Endometrial microvascular endothelial cells (primary cell): ENCODE measurements around the gene TPSAB1. TPM values are rescaled to one million over a fixed set of nuclear protein-coding genes. Genes with fewer than 3 reads are reported as not detected.
"Not testable (repeated sequence)": the region's sequence is repeated elsewhere in the genome, so short reads cannot be mapped to it uniquely, and the experiment has no call there.

ENCODE experiments used
- in situ Hi-C: cut with HindIII; loops from 2 replicates; pipeline ENCODE4 v1.10.0; 2017; ENCODE audit warnings: low sequenced_read_pairs, low pct_unique_long_range_greater_than_20kb; ENCODE audit errors: inconsistent ontology term
- total RNA-seq: library from RNA; depleted of rRNA; stranded (reverse); fragments of >200 nt; gene quantifications from one replicate; pipeline ENCODE4 v1.2.3, GENCODE V29; 2015; ENCODE audit errors: inconsistent ontology term

Gene TPSAB1
- total RNA-seq, 1 donor from 2014 or later, result not detected

DNA sequence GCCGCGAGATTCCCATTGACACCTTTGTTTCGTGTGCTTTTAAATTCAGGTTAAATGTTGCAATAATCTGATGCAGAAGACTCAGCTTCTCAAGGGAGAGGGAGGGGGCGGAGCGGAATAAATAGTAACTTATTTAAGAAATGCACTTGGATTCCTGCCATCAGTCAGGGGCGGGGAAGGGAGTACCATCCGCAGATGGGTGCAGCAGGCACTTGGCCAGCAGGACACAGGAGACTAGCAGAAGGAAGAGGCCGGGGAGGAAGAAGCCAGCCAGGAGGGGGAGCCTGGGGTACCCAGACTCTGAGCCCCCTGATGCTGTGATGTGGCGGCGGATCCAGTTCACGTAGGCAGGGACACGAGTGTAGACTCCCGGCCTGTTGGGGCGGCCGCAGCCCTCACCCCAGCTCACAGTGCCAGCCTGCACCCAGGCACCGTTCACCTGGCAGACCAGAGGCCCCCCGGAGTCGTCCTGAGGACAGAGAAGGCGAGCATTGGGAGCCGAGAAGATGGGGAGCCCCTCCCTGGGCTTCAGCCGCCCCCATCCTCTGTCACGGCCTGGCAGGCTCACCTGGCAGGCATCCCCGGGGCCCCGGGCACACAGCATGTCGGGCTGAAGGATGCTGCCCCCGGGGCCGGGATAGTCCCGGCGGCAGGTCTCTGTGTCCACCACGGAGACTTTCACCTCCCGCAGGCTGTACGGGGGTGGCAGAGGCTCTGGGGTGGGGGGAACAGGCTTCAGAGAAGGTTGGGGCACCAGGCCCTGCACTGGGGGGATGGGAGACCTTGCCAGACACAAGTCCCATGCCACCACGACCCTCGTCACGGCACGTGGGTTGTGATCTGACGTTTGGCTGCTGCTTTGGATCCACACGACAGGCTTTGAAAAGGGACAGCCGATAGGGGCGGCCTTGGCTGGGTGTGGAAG, 18.6 kb upstream of the TPSAB1 start:
- in situ Hi-C loops, result no loop called here

DNA sequence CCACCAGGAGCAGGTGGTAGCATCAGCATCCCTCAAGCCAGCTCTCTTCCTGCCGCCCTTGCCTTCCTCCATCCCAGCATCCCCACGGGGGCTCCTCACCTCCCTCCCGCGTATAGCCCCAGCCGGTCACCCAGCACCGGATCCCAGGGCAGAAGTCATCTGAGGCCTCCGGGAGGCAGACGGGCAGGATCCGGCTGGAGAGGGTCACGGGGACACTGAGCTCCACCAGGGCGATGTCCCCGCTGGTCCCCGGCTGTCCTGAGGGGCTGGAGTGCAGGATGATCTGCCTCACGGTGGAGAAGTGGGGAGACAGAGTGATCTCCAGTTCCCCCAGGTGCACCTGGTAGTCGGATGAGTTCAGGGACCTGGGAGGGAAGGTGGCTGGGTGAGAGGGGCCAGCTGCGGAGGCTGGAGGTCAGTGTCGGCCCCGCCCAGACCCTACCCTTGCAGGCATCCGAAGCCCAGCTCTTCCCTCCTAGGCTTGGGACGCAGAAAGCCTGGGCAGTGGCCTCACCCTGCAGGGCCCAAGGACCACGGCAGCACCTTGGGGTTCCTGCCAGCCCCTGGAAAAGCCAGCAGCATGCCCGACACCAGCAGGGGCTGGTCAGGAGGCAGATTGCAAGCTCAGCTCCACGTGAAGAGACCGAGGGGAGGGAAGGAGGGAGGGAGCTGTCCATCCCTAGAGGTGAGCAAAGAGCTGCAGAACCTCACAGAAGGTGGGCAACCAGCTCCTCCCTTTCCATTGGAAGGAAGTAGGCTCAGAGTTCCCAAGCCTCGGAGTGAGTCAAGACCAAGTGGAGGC, 17.8 kb upstream of the TPSAB1 start:
- in situ Hi-C loops, result no loop called here

DNA sequence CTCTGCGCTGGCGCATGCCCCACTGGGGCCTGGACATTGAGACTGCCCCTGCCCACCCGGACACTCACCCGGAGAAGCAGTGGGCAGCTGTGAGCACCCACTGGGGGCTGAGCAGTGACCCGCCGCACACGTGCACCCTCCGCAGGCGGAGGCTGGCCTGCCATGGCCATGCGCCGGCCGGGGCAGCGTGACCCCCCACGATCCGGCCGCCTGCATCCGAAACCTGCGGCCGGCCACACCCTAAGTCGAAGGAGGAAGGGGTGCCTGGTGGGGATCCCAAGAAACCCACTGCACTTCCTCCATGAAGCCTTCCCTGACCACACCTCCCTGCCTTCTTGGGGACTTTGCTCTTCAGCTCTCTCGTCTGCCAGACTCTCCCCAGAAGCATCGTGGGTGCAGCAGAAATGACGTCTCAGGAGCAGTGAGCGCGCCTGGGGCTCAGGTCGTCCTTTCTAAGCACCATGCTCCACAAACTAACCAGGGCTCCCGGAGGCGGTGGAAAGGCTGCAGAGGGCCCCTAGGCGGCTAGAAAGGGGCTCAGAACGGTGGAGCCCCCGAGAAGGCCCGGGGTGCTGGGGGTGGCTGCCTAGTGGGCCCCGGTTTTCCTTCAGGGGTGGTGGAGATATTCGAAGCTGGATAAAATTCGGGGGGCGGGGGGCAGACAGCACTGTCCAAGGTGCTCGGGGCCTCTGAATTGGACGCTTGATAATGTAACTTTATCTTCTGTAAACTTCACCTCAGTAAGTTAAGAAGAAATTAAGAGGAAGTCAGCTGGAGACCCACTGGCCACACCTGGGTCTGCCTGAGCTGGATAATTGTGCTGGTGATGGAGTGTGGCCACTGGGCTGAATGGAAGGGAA, 16.9 kb upstream of the TPSAB1 start:
- in situ Hi-C loops, result no loop called here

DNA sequence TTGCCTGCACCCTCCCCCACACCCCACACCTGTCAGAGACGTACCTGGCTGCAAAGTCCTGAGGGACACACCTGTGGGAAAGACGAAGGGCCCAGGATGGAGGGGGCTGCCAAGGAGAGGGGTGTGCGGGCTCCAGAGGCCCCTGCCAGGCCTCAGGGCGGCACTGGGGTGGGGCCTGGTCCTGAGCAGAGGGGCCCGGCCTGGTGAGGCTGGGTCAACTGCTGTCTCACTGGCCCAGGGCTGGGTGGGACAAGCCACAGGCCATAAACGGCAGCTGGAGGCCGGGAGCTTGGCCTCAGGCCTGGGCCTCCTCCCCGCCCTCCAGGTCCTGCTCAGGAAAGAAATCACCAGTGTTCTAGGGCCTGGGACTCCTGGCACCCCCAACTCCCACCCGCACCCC, 15.9 kb upstream of the TPSAB1 start:
- in situ Hi-C loops, result no loop called here

DNA sequence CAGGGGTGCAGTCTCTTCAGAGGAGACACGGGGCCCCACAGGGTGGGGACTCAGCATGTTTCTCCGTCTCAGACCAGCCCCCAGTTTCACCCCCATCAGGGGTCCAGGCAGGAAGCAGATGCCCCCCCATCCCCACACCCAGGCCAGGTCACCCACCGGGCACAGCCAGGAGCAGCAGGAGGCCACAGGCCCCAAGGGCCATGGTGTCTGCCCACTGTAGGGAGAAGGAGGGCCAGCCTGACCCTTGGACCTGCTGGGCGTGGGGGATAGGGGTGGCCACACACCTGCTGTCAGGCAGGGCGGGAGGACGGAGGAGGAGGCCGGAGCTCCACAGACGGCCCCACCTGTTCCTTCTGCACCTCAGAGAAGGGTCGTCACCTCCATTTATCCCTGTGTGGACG, 15.5 kb upstream of the TPSAB1 start, which contains the start of gene TPSG1:
Gene TPSG1 (minus strand): TSS at position 218 of the 401 bp plus-strand sequence. CDS start 16 bp downstream, at position 202.
- in situ Hi-C loops, result no loop called here

GRCh38 chr16:1225728-1226311, 14.7 kb upstream of the TPSAB1 start:
- in situ Hi-C loops, result not testable (repeated sequence)

DNA sequence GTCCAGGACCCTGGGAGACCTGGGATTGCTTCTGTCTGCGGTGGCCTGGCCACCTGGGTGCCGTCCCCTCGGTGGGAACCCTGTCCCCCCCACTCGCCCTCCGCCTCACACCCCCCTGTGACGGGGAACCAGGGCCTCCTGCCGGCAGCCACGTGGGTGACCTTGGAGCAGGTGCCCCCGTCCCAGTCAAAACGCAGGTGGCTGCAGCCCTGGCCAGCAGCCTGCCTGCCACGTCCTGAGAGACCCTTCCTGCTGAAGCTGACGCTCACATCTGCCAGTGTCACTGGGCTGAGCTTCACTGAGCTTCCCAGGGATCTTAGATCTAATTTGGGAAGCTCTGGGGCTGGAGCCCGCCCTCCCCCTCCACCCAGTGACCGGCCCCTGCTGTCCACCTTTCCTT, 13.8 kb upstream of the TPSAB1 start:
- in situ Hi-C loops, result not testable (repeated sequence)

DNA sequence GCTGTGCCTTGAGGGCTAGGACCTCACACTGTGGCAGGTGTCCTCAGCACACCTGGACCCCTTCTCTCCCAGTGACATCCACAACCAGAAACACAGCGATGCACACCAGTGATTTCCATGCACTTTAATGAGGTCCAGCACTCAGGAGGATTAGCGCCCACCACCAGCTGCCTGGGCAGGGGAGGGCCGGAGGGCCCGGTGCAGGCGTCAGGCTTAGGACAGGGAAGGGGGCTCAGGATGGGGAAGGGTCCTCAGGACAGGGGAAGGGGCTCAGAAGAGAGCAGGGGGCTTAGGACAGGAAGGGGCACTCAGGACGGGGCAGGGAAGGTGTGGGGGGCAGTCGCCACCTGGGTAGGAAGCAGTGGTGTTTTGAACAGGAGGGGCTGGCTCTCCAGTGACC, 12.3 kb upstream of the TPSAB1 start:
- in situ Hi-C loops, result not testable (repeated sequence)

DNA sequence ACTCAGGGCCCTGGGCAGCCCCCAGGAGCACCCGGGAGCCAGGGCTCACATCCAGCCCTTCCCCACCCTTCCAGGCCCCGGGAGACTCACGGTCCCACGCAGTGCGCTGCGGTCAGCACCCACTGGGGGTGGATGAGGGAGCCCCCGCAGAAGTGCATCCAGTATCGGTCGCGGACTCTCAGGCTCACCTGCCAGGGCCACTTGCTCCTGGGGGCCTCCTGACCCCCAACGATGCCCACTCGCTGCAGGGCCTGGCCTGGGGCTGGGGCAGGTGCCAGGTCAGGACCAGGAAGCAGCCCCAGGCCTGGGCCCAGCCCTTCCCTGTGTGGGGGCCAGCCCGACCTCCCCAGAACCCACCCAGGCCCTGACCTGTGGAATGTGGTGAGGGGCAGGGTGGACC, 11.0 kb upstream of the TPSAB1 start:
- in situ Hi-C loops, result not testable (repeated sequence)

DNA sequence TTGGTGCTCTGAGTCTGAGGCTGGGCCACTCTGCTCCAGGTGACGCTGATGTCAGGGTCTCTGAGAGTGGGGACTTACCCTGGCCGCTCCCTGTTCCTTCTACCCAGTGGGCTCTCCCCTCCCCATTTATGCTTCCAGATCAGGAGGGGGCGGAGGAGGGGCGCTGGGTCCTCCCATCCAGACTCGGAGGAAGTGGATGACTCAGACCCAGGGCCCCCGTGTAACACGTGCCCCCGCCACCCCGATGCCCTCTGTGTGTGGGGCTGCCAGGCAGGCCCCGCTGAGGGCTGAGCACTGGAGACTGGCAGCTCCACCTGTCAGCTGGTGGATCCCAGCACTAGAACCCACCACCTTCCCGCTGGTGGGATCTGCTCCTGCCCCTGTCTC, 10.4 kb upstream of the TPSAB1 start, which contains the start of gene TPSB2:
Gene TPSB2 (minus strand): TSS at position 101 of the 387 bp plus-strand sequence. CDS start 233 bp downstream, outside the sequence.
- in situ Hi-C loops, result not testable (repeated sequence)

DNA sequence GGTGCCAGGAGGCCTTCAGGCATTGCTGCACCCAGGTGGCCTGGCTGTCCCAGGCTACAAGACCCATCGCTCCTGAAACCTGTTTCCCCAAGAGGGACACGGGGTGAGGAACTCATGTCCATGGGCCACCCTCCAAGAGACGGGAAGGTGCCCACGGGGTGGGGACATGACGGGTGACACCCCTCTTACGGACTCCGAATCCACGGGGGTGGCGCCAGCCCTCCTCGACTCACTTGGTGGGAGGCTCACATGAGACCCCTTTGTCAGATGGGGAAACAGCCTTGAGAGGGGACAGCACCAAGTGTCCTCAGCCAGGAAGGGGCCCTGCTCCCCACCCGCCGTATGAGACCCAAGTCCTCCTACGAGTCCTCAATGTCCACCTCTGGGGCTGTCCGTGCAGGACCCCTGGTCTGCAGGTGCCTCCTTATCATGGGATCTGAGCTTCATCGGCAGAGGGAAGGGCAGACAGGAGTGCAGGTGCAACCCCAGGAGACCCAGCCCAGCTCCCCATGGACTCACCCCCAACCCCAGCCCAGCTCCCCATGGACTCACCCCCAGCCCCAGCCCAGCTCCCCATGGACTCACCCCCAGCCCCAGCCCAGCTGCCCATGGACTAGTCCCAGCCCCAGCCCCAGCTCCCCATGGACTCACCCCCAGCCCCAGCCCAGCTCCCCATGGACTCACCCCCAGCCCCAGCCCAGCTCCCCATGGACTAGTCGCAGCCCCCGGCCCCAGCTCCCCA, 9.9 kb upstream of the TPSAB1 start:
- in situ Hi-C loops, result not testable (repeated sequence)

DNA sequence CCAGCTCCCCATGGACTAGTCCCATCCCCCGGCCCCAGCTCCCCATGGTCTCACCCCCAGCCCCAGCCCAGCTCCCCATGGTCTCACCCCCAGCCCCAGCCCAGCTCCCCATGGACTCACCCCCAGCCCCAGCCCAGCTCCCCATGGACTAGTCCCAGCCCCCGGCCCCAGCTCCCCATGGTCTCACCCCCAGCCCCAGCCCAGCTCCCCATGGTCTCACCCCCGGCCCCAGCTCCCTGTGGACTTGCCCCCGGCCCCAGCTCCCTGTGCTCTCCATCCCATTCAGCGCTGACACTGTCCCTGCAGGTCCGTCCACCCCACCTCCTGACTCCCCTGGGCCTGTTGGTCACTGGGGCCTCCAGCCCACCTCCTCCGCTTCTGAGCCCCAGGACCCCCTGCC, 9.2 kb upstream of the TPSAB1 start:
- in situ Hi-C loops, result not testable (repeated sequence)

- in situ Hi-C loops, result not testable (repeated sequence)
These were observed 8.3 kb upstream of the TPSAB1 start for GRCh38 chr16:1232049-1232748.

GRCh38 chr16:1236659-1237058, 3.8 kb upstream of the TPSAB1 start:
- in situ Hi-C loops, result not testable (repeated sequence)

- in situ Hi-C loops, result no loop called here
These were observed 2.5 kb upstream of the TPSAB1 start for GRCh38 chr16:1237990-1238389.

DNA sequence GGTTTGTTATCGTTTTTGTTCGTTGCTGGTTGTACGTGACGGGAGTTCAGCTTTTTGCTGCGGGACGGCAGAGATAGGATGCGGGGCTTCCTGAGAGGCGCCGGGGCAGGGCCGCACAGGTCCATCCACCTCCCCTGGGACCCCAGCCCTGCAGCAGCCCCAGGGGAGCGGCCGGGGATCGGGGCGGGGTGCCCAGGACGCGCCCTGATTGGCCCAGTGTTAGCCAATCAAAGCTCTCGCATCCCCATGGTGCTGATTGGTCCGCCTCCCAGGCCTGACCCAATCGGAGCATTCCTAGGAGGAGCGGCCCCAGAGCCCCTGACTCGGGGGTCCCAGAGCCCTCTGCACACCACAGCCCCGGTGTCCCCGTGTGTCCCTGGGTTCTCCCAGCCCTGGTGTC, 1.6 kb upstream of the TPSAB1 start:
- in situ Hi-C loops, result not testable (repeated sequence)

- in situ Hi-C loops, result not testable (repeated sequence)
These were observed 930 bp upstream of the TPSAB1 start for GRCh38 chr16:1239575-1239974.
